ENCODE measurements around the gene ATP11A. TPM values are rescaled to one million over a fixed set of nuclear protein-coding genes. Genes with fewer than 3 reads are reported as not detected.

The ATP11A gene
- total and polyA plus RNA-seq, 9 of the 15 experiments (the other 6 are each of a cell fraction or from before 2014, with no cell fraction given): 0.38 to 34.2 (median 4.2) TPM

- TF ChIP-seq, protein P1, sequence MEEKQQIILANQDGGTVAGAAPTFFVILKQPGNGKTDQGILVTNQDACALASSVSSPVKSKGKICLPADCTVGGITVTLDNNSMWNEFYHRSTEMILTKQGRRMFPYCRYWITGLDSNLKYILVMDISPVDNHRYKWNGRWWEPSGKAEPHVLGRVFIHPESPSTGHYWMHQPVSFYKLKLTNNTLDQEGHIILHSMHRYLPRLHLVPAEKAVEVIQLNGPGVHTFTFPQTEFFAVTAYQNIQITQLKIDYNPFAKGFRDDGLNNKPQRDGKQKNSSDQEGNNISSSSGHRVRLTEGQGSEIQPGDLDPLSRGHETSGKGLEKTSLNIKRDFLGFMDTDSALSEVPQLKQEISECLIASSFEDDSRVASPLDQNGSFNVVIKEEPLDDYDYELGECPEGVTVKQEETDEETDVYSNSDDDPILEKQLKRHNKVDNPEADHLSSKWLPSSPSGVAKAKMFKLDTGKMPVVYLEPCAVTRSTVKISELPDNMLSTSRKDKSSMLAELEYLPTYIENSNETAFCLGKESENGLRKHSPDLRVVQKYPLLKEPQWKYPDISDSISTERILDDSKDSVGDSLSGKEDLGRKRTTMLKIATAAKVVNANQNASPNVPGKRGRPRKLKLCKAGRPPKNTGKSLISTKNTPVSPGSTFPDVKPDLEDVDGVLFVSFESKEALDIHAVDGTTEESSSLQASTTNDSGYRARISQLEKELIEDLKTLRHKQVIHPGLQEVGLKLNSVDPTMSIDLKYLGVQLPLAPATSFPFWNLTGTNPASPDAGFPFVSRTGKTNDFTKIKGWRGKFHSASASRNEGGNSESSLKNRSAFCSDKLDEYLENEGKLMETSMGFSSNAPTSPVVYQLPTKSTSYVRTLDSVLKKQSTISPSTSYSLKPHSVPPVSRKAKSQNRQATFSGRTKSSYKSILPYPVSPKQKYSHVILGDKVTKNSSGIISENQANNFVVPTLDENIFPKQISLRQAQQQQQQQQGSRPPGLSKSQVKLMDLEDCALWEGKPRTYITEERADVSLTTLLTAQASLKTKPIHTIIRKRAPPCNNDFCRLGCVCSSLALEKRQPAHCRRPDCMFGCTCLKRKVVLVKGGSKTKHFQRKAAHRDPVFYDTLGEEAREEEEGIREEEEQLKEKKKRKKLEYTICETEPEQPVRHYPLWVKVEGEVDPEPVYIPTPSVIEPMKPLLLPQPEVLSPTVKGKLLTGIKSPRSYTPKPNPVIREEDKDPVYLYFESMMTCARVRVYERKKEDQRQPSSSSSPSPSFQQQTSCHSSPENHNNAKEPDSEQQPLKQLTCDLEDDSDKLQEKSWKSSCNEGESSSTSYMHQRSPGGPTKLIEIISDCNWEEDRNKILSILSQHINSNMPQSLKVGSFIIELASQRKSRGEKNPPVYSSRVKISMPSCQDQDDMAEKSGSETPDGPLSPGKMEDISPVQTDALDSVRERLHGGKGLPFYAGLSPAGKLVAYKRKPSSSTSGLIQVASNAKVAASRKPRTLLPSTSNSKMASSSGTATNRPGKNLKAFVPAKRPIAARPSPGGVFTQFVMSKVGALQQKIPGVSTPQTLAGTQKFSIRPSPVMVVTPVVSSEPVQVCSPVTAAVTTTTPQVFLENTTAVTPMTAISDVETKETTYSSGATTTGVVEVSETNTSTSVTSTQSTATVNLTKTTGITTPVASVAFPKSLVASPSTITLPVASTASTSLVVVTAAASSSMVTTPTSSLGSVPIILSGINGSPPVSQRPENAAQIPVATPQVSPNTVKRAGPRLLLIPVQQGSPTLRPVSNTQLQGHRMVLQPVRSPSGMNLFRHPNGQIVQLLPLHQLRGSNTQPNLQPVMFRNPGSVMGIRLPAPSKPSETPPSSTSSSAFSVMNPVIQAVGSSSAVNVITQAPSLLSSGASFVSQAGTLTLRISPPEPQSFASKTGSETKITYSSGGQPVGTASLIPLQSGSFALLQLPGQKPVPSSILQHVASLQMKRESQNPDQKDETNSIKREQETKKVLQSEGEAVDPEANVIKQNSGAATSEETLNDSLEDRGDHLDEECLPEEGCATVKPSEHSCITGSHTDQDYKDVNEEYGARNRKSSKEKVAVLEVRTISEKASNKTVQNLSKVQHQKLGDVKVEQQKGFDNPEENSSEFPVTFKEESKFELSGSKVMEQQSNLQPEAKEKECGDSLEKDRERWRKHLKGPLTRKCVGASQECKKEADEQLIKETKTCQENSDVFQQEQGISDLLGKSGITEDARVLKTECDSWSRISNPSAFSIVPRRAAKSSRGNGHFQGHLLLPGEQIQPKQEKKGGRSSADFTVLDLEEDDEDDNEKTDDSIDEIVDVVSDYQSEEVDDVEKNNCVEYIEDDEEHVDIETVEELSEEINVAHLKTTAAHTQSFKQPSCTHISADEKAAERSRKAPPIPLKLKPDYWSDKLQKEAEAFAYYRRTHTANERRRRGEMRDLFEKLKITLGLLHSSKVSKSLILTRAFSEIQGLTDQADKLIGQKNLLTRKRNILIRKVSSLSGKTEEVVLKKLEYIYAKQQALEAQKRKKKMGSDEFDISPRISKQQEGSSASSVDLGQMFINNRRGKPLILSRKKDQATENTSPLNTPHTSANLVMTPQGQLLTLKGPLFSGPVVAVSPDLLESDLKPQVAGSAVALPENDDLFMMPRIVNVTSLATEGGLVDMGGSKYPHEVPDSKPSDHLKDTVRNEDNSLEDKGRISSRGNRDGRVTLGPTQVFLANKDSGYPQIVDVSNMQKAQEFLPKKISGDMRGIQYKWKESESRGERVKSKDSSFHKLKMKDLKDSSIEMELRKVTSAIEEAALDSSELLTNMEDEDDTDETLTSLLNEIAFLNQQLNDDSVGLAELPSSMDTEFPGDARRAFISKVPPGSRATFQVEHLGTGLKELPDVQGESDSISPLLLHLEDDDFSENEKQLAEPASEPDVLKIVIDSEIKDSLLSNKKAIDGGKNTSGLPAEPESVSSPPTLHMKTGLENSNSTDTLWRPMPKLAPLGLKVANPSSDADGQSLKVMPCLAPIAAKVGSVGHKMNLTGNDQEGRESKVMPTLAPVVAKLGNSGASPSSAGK (IDR thresholded peaks at IDR 0.05): no peak; the same call in 1 of the 2 replicates
- TF ChIP-seq HSF4 (CRISPR knock-in tag; IDR thresholded peaks at IDR 0.05; ENCODE audit: borderline replicate concordance): no peak
- TF ChIP-seq ETS2 (tag; IDR thresholded peaks at IDR 0.05; ENCODE audit: borderline replicate concordance, poor library complexity, severe bottlenecking): no peak
- TF ChIP-seq ZNF311 (CRISPR knock-in tag; IDR thresholded peaks at IDR 0.05): no peak
- TF ChIP-seq, protein P2, sequence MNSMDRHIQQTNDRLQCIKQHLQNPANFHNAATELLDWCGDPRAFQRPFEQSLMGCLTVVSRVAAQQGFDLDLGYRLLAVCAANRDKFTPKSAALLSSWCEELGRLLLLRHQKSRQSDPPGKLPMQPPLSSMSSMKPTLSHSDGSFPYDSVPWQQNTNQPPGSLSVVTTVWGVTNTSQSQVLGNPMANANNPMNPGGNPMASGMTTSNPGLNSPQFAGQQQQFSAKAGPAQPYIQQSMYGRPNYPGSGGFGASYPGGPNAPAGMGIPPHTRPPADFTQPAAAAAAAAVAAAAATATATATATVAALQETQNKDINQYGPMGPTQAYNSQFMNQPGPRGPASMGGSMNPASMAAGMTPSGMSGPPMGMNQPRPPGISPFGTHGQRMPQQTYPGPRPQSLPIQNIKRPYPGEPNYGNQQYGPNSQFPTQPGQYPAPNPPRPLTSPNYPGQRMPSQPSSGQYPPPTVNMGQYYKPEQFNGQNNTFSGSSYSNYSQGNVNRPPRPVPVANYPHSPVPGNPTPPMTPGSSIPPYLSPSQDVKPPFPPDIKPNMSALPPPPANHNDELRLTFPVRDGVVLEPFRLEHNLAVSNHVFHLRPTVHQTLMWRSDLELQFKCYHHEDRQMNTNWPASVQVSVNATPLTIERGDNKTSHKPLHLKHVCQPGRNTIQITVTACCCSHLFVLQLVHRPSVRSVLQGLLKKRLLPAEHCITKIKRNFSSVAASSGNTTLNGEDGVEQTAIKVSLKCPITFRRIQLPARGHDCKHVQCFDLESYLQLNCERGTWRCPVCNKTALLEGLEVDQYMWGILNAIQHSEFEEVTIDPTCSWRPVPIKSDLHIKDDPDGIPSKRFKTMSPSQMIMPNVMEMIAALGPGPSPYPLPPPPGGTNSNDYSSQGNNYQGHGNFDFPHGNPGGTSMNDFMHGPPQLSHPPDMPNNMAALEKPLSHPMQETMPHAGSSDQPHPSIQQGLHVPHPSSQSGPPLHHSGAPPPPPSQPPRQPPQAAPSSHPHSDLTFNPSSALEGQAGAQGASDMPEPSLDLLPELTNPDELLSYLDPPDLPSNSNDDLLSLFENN (IDR thresholded peaks at IDR 0.05; ENCODE audit: low read depth in 2 of 2, low read length in 2 of 2): no peak
- no peak for TF ChIP-seq MAX (CRISPR knock-in tag; IDR thresholded peaks at IDR 0.05)
- no peak for TF ChIP-seq YBX1 (IDR thresholded peaks at IDR 0.05)
- TF ChIP-seq ZNF699 (CRISPR knock-in tag; IDR thresholded peaks at IDR 0.05; ENCODE audit: insufficient replicate concordance): no peak
These were observed at the start of gene ATP11A (continued) for GRCh38 chr13:112689303-112690245.
